H4 (cell line): ENCODE results near the gene ADAMTS18. TPM values are rescaled to one million over a fixed set of nuclear protein-coding genes. Genes with fewer than 3 reads are reported as not detected.
"Not testable (repeated sequence)": the region's sequence is repeated elsewhere in the genome, so short reads cannot be mapped to it uniquely, and the experiment has no call there.

Experiments
- DNase-seq: peaks from one replicate; pipeline ENCODE4 v3.0.0-alpha.2; 2015; ENCODE audit warnings: low spot score
- total RNA-seq: library from RNA; depleted of rRNA; stranded (reverse); fragments of >200 nt; shearing (Covaris generic); gene quantifications from 2 replicates; pipeline ENCODE4 v1.2.3, GENCODE V29; 2014; rRNA removed

ADAMTS18 gene
- 0.10 and 0.21 TPM in 2 replicates for total RNA-seq

DNA sequence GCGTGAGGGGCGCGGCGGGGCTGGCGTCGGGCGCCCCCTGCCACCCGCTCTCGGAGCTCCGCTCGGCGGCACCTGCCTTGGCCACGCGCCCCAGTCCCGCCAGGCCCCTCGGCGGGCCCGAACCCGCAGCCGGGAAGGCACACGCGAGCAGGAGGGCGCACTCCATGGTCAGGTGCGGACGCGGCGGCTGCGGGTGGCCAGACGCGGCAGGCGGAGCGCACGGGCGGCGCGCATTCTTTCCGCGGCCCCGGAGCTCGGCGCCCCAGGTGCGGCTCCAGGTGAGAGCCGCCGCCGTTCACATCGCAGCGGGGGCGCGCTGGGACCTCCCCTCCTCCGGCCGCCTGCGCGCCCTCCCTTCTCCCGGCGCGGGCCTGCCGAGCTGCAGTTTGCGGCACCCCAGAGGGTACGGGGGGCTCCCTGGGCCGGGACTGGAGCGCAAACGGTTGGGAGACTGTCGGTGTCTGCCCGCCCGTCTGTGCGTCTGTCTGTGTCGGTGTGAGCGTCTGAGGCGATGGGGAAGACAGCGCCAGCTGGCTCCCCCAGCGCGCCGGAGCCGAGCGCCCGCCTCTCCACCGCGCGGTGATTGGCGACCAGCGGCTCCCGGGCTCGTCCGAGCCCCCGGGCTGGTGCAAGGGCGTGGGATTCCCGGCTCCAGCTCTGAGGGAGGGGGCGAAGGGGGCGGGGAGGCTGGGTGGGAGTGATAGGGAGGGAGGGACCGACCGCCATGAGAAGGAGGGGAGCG lies at the start of gene ADAMTS18:
Gene ADAMTS18 (minus strand): TSS at position 505 of the 742 bp plus-strand sequence. CDS start 339 bp downstream, at position 166.
- DNase-seq: no peak

- DNase-seq: no peak
Measured at GRCh38 chr16:77480681-77481315, 46.0 kb upstream of the ADAMTS18 start.

DNA sequence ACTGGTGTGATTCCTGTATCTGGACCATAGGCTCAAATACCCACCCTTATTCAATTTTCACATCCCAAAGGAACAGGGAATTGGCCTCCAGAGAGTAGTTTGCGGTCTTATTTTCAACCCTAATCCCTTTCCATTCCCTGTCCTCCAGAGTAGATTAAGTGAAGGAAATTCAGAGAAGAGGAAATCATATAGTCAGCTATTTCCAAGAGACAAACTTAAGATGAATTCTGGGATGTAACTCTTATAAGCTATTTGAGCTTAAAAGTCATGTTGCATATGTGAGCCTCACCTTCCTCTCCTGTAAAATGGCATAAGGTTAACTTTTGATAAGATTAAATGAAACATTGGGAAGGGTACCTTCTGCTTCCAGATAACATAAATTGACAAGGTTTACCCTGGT lies 37.4 kb upstream of the ADAMTS18 start:
- no peak for DNase-seq

DNA sequence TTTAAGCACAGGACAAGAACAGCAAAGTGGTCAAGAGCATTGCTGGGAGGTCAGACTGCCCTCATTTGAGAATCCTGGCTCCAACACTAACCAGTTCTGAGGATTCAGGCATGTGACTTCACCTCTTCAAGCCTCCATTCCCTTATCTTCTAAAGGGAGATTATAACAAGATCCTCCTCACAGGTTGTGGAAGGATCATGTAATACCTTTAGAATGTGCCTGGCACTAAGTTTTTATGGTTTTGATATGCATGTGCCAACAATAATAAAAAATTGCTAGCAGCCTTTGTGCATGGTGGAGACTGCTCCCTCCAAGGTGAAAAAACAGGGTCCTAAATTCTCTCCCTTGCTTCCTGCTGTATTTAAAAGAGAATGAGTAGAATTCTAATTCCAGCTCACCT lies 36.0 kb upstream of the ADAMTS18 start:
- no peak for DNase-seq

GRCh38 chr16:77469634-77470033 lies 34.8 kb upstream of the ADAMTS18 start:
- no peak for DNase-seq

GRCh38 chr16:77468831-77469230 lies 34.0 kb upstream of the ADAMTS18 start:
- no peak for DNase-seq

DNA sequence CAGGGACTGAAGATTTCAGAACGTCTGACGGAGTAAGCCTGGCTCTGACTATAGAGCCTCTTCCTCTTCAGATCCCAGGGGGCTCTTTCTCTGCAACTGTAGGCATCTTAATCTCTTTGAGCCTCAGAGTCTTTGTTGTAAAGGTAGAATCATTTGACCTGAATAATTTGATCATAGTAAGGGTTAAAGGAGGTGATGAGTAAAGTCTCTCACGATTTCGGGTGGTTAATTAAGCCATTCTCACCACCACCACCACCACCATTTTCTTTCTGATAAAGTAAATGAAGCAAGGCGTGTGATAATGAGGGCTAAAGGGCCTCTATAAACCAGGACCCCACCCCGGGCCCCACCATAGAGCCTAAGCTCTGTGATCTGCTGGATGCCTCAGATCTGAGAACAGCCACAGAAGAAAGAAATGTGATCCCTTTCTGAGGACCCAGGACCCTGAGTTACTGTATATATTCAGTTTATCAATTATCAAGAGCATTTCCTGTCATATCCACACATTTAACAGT lies 33.0 kb upstream of the ADAMTS18 start:
- DNase-seq: no peak

GRCh38 chr16:77463659-77464058 lies 28.8 kb upstream of the ADAMTS18 start:
- DNase-seq: not testable (repeated sequence)

DNA sequence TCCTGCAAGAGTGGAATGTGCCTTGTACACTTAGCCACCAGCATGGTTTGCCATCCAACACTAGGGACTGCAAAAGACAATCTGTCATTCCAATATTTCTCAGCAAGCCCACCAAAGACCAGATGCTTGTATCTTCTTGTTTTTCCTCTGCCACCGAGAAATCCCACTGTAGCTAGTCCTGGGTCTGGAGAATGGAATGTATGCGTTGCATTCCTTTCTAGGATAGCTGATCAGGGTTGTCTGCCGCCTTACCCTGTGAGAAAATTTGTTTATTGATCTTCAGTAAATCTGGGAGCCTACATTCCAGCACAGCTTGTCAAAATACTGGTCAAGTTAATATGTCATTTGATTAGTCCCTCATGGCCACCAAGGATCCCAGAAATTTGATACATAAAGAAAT lies 28.1 kb upstream of the ADAMTS18 start:
- no peak for DNase-seq

DNA sequence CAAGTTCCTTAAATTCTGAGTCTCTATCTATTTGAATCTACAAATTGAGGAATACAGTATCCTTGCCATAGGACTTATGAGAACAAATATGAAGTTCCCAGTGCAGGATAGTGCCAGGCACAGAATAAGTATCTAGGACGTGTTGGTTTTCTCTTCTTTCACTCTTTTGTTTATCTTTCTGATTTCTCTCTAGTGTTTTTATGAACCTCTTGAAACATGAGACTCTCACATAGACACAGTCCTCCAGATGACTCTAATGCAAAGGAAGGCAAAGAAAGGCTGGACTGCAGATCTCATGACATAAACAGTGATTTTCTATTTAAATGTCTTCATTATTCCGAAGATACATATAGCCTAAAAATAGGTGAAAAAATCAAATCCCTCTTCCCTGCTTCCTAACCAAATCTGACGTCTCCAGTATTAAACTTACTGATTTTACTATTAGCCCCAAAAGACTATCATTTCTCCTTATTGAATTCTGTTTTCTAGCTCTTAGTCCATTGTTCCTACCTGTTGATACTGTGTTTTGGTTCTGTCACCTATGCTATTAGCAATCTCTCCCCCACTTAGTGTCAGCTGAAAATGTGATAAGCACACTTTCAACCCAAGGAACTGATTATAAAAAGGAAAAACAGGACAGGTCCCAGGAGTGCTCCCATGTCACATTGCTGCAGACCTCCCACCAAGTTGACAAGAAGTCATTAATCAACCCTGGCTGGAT lies 24.9 kb upstream of the ADAMTS18 start:
- no peak for DNase-seq

DNA sequence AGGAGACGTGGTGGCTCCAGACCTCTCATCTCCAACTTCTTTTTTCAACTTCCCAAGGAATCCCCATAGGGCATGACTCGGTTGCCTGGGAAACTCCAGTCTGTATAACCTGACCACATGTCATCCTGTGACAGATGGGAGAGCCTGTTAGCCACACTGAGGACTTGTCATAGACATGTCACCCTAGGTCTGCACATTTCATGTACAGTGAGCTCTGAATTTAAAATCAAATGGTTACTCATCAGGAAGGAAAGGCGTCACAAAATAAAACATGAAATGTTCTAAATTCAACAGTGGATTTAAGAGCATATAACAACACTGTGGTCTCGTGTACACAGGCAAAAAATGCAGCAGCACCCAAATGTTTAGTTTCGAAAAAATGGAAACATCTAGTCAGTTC lies 22.2 kb upstream of the ADAMTS18 start:
- DNase-seq: no peak

- no peak for DNase-seq
Measured at GRCh38 chr16:77452243-77452642, 17.4 kb upstream of the ADAMTS18 start.

DNA sequence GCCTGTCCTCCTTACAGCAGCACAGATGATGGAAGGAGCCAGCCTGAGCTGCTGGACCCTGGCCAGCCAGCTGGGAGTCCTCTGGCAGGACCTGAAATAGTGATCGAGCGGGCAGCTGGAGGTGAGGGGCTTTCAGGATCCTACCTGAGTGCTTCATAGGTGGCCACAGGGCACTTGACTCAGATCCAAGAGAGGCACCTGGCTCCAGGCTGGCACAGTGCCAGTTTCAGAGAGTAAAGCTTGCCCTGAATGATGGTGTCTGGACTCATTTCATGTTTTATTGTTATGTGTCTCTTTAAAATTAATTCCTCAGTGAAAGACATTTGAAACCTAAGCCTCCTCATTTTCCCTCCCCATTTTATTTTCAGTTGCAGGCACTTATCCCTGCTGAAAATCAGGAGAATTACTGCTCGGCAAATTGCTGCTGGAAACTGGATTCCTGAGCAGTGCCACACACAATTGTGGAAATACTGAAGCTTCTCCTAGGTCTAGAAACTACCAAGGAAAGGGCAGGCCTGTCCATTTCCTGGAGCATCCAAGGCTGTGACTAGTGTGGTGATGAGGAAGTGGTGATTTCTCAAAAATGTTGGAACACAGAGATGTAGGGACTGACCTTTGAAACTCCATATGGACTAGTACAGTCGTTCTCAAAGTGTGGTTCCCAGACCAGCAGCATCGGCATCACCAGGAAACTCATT lies 16.1 kb upstream of the ADAMTS18 start:
- no peak for DNase-seq

DNA sequence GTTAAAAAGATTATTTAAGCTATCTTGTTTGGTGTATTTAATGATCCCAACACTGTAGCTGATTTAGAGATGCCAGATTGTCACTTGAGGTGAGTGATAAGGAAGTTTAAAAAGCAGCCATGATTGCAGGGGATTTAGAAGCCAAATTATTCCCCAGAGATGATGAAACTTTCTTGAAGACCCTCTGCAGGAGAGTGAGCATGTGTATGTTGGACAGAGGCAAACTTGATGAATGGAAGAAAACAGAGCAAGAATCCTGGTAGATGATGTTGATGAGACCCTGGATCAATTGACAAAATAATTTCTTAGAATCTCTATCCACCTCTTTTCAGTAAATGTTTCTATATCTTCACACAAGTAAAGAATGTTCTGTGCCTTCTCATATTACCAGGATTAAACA lies 14.4 kb upstream of the ADAMTS18 start:
- DNase-seq: no peak

- no peak for DNase-seq
Measured at GRCh38 chr16:77445324-77445723, 10.5 kb upstream of the ADAMTS18 start.

- DNase-seq: no peak
Measured at GRCh38 chr16:77444147-77444460, 9.3 kb upstream of the ADAMTS18 start.

DNA sequence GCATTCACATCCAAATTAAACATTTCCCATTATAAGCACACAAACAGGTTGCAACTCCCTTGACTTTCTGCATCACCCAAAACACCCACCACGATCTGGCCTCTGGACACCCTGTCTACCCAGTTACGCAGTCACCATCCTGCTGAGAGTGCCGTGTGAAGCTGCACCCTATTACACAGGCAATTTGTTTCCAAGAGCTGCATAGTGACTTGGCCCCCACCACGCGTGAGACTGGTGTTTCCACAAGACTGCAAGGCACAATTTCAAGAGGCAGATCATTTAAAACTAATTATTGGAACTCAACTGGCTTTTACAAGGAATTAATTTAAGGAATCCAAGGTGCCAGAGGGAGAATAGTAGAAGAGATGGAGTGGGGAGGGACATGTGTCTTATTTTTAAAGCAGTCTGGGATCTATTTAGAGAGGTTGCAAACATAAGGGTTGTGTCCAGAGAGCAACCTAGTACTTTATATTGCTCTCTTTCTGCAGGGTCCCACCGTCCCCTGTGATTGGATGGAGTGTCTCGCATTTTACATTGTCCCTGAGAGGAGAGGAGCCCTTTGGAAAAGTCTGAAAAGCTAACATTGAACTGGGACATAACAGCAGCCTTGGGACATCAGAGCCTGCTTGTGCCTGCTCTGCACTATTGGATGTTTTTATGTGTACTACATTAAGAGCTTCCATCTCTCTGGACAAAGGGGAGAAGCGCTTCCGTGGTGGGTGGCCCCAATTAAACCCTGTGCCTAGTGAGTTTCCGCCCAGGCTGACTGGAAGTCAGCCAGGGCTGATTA lies 8.7 kb upstream of the ADAMTS18 start:
- no peak for DNase-seq

GRCh38 chr16:77442078-77442477 lies 7.2 kb upstream of the ADAMTS18 start:
- DNase-seq: no peak

GRCh38 chr16:77439106-77439505 lies 4.3 kb upstream of the ADAMTS18 start:
- DNase-seq: no peak

DNA sequence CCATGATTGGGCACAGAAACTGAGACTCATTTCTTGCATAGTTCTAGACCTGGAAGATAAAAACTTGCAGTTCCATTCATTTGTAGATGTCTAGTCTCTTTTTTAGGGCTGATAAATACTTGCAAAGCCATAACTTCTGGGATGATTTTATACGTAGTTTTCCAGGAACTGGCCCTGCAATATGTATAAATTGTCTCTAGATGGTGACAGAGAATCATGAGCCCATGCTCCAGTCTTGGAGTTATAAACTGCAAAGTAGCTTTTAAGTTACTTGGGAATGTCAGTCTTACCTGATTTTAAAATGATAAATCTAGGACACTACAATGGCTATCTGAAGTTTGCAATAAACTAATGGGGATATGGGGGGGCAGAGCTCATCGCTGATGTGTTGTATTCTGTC lies 3.0 kb upstream of the ADAMTS18 start:
- peak; percentile 16 for DNase-seq

GRCh38 chr16:77435272-77435820 lies 512 bp upstream of the ADAMTS18 start:
- no peak for DNase-seq
